C4-2B (cell line): ENCODE results near the gene CD81.

Experiments used
- H3K27ac ChIP-seq: fragments of 450-650 bp; 2 replicates; pipeline ENCODE4 v1.5.1; 2017
- CTCF ChIP-seq: fragments of 450-650 bp; conservative IDR thresholded peaks from 2 replicates; pipeline ENCODE4 v1.5.1; 2017; ENCODE audit warnings: mild to moderate bottlenecking
- ZFX ChIP-seq: fragments of 450-650 bp; IDR thresholded peaks from 2 replicates; pipeline ENCODE4 v1.6.1; 2017

Gene CD81

DNA sequence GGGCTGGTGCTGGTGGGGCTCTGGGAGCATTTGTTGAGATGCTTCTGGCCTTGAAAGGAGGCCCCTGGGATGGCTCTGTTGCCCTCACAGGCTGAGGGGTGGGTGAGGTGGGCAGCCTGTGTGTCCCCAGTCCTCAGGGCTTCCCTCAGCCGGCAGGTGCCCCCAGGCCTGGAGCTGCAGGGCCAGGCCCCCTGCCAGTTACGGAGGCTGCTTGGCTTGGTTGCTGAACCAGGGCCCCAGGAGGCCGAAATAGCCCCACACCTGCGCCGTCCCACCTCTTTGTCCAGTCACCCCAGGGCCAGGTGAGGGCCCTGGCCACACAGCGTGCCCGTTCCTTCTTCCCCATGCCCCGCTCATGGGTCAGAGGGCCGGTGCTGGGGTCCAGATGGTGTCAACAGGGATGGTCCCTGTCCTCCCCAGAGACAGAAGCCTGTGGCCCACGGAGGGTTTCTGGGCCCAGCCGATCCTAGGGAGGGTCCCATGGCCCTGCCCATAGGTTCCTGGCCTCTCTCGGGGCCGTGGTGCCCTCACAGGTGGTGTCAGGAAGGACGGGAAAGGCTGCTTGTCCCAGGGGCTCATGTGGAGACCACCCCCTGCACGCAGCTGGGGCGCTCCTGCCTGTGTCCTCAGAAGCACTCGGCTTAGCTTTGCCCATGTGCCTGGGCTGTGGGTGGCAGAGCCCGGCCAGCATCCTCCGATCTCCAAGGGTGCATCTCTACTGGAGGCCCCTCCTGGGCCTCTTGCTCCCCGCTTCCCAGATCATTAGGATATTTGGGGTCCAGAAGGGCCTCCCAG, 14.3 kb downstream of the CD81 start:
- no peak for TF ChIP-seq ZFX
- no peak for TF ChIP-seq CTCF
- no peak overlapping the region for H3K27ac ChIP-seq

DNA sequence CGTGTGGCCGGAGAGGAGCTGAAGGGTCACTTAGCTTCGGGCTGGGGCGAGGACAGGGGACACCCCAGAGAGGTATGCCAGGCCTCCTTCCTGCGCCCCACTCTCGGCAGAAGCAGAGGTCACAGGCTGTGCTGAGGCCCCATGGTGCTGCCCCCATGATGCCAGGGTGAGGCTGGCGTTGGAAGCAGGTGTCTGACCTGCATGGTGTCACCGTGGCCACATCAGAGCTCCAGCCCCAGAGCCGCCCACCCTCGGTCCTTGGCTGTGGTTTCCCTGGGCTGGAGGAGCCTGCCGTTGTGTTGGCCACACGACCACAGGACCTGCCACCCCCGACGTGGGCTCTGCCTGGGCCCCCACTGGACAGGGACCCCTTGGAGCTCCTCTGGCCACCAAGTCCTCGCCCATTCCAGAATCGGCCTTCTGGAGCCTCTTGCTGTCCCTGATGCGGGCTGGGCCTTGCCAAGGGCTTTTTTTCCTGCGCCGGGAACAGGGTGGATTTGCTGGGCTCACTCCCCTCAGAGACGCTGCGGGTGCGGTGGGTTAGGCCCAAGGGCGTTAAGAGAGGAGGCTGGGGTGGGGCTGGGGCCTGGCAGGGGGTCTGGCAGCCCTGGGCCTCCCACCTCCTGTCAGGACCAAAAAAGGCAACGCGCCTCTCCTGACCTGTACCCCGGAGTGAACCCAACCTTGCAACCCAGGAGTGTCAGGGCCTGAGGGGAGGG, 15.3 kb downstream of the CD81 start:
- TF ChIP-seq CTCF (no peak), ZFX (no peak)
- H3K27ac ChIP-seq = no peak overlapping the region

DNA sequence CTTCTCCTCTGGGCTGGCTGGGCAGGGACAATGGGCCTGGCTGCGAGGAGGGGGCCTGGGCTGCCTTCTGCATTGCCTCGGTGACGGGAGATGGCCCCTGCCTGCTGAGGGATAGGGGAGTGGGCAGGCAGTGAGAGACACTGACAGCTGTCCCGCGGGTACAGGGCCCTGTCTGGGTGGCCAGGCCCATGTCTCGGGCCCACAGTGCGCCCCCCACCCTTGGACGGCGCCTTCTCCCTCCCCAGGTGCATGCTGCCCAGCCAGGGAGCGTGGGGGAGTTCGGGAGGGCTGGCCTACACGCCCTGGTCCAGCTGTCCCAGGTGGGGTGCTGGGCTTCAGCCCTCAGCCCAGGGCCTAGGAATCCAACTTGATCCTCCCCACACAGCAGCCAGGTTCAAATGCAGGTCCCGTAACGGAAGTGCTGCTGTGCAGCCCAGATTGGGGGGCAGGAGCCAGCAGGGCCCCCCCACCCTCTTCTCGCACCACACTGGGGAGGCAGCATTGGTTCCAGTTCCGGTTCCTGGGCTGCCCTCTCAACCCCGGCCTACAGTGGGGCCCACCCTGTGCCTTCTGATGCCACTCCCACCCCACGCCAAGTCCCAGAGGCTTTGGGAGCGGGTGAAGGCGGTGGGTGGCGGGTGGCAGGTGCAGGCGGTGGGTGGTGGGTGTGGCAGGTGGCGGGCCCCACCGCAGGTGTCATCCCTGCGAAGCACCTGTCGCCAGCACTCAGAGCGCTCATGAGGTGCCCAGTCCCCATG, 16.2 kb downstream of the CD81 start:
- no peak for TF ChIP-seq ZFX
- TF ChIP-seq CTCF = no peak
- H3K27ac ChIP-seq = no peak overlapping the region

DNA sequence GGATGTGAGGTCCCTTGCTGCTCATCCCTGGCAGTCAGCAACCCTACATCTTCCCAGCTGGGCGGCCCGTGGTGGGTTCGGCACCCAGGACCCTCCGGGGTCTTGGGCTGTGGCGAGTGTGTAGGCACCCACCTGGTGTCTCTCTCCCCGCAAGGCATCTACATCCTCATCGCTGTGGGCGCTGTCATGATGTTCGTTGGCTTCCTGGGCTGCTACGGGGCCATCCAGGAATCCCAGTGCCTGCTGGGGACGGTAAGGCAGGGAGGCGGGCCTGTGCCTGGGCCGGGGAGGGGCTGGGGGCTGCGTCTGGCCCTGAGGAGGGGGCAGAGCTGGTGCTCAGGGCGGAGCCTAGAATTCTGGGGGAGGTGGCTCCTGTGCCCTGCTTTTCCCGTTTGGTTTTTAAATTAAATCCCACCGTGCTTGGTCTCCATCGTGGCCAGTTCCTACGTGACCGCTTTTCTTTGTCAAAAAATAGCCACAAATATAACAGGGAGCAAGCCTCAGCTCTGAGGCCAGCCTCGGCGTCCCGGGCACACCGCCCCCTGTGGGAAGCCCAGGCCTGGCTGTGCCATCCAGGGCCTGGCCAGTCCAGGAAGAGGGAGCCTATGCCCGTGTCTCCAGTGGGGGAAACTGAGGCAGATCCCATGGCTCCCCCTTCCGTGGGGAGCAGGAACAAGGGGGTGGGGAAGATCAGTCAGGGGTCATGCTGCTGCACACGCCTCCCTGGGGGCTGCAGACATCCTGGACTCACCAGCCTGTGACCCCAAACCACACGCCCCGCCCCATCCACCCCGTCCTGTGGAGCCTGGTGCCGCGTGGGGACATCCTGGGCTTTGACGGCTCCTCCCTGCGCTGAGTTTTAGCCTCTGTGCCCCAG, 17.1 kb downstream of the CD81 start:
- H3K27ac ChIP-seq = no peak overlapping the region
- TF ChIP-seq ZFX = no peak
- TF ChIP-seq CTCF = no peak

DNA sequence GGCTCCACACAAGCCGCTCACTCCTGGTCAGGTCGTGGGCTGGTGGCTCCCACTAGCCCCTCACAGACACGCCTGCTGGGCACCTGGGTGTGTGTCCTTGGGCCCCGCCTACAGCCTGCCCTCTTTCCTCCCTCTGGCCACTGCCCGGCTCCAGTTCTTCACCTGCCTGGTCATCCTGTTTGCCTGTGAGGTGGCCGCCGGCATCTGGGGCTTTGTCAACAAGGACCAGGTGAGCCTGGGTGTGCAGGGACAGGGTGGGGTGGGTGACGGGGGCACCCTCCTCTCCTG, 17.7 kb downstream of the CD81 start:
- no peak for TF ChIP-seq CTCF
- TF ChIP-seq ZFX = no peak
- no peak overlapping the region for H3K27ac ChIP-seq

DNA sequence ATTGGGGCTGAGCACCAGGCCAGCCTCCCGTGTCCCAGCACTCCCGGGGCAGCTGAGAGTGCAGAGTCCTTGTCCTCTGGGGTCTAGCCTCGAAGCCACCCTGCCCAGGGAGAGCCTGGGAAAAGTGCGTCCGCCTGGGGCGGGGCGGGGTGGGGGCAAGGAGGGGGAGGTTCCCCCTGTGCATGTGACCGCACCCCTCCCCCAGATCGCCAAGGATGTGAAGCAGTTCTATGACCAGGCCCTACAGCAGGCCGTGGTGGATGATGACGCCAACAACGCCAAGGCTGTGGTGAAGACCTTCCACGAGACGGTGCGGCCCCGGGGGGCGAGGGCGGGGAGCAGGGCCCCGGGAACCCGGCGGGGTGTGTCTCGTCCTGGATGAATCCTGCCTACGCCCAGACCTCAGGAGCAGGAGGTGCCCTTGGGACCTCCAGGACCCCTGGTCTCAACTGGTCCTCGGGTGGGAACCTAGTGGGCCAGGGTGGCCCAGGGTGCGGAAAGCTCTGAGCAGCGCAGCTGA, 18.2 kb downstream of the CD81 start:
- no peak overlapping the region for H3K27ac ChIP-seq
- TF ChIP-seq CTCF = no peak
- TF ChIP-seq ZFX = no peak
